GM19193 (cell line): ENCODE results near the gene HOXA9.

Experiments used
- POLR2A ChIP-seq: IDR thresholded peaks from 4 replicates; pipeline ENCODE4 v1.6.1; 2011; ENCODE audit not compliant: insufficient read depth, insufficient read length; ENCODE audit errors: extremely low read depth

HOXA9 gene

GRCh38 chr7:27151931-27152815 lies 13.2 kb downstream of the HOXA9 start, which contains the start of gene HOXA3:
Gene HOXA3, minus strand, starts transcription at chr7:27152583. Its CDS starts 41,943 bp downstream, at chr7:27110640.
- TF ChIP-seq POLR2A, result no peak

DNA sequence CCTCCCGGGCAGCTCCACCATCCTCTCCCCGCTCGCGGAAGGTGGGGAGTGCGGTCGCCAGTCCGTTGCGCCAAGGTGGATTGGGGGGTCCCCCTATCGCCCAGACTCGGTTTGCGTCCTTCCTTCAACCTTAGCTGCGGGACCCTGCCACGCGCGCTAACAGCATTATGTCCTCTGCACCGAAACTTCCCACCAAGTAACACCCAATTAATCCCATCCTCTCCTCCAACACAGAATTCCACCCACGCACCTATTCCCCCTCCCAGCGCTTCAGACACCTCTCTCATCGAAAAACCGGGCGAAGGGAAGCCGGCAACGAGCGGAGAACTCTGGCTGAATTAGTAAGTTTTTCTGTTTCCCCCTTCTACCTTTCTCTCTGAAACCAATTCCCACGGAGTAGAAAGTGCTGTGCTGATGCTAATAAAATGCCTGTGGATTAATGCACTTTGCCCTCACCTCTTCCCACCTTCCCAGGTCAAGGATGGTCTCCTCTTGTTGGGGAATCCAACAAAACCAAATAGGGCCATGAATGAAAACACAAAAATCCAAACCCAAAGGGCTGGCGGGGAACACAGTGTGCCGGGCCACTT lies 13.9 kb downstream of the HOXA9 start:
- TF ChIP-seq POLR2A, result no peak

DNA sequence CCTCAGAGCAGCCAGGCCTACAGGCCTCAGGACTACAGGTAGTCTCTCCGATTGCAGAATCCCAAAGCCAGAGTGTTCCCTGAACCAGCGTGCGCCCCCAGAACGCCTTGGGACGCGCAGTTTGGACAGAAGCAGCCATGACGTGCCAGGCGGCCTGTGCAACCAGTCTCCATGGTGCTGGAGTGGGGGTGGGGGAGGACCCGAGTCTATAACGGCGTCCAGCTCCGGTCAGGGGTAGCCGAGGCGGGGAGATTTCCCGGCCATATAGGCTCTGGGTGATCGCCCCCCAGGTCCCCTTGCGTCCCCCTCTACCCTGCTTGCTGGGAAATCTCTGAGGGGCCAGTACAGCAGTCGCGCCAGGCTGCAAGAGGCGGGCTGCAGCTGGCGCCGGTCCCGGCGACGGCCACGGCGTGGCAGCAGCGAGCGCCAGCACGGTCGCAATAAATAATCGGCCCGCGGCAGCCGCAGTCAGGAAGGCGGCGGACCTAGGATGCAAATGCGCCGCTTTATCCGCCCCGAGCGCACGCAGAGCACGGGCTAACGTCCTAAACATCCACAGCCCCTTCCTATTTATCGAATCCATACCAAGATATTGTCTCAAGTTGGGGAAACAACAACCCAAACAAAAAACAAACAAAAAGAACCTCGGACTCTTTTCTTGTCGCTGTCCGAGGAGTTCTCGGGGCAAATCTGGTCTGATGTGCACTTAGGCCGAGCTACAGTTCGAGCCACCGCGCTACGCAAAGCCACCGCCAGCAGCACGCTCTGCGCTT lies 14.6 kb downstream of the HOXA9 start:
- TF ChIP-seq POLR2A, result no peak

- no peak for TF ChIP-seq POLR2A
Measured at GRCh38 chr7:27149842-27150567, 15.3 kb downstream of the HOXA9 start.

DNA sequence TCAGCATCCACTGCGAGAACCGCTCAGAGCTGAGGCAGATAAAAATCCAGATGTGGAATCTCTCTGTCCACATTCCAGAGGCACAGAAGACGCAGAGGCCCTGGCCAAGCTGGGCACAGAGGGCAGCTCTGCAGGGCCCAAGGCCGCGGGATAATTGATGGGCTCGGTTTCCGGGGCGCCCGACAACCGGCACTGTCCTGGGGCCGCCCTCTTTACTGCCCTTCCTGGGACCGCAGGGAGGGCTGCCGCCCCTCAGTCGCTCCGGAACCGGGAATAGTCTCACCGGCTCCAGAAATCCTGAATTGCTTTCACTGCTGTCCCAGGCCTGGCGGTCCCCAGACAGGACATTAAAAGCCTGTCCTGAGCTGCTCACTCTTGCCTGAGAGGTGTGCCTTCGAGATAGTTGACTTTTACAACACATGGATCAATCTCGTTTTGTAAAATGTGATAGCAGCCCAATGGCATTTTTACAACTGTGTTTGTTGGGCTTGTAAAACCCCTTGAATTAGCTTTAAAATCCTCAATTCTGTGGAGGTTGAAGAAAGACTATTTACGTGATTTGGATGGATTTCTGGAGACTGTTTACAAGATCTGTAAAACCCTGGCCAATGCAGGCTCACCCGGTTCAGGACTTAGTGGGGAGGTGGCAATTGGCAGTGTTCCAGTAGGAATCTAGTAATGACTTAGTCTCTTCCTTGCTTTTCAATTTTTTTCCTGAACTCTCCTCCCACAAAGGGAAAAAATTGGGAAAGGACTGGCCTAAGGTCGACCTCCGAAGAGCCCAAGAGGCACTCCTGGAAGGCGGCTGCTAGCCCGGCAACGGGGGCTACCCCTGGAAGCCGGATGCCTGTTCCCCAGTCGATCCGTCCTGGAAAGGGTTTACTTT lies 16.3 kb downstream of the HOXA9 start:
- no peak for TF ChIP-seq POLR2A

DNA sequence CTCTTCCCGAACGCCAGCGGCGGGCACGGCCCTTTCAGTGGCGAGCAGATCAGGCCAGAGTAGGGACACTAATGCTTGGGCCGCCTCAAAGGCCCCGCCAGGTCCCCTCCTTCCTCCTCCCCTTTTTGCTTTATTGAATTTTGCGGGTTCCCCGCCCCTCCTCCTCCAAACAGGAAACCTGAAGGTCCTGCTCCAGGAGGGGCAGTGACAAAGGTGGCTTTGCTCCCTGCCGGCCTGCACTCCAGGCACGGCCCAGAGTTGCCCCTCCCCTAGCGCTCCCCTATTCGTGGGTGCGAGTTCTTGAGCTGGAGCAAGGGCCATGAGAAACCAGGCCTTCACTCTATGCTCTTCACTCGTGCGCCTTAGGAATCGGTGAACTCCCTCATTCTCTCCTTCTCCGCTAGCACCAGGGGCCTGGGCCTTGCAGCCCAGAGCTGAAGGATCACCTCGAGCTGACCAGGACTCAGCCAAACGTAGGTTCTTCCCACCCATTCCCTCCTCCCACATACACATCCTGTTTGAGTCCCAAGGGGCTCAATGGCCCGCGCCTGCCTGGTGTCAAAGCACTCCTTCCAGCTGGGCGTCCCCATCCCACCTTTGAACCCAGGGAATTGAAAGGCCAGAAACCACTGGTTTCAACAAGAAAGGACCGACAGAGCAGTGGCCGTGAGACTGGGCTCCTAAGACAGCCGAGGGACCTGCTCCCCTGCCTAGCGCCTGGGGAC lies 17.1 kb downstream of the HOXA9 start:
- no peak for TF ChIP-seq POLR2A

DNA sequence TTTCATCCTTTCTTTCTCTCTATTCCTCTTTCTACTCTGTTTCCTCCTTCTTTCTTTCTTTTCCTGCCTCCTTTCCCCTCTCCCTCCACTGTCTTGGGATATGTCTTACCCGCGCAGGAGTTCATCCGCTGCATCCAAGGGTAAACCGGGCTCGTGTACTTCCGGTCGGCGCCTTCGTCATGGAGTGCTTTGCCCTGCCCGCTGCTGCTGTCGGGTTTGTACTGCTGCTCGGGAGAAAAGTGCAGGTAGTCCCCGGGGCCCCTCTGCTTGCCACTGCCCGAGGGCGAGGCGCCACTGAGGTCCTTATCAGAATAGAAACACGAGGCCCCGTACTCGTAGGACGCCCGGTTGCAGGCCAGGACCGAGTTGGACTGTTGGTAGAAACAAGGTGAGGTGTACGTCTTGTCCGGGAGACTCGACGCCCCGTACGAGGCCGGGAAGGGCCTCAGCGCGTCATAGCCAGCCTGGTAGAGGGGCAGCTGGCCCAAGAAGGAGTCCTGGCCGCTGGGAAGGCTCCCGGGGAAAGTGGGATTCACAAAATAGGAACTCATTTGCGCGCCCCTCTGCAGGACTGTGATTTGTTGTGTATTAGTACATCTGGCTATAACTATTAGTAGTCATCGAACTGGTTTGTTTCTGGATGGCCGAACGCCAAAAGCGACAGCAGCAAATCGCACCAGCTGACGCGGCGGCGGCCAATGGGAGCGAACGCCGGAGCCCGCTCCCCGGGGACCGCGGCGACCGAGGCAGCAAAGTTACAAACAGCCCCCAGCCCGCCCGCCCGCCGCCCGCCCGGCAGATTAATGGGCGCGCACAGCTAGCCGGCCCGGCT lies 17.9 kb downstream of the HOXA9 start, which contains the start of gene HOXA6:
TSS of gene HOXA6 (minus strand) at position 576 of the 832 bp plus-strand sequence. CDS start at position 551, 25 bp downstream.
- no peak for TF ChIP-seq POLR2A

DNA sequence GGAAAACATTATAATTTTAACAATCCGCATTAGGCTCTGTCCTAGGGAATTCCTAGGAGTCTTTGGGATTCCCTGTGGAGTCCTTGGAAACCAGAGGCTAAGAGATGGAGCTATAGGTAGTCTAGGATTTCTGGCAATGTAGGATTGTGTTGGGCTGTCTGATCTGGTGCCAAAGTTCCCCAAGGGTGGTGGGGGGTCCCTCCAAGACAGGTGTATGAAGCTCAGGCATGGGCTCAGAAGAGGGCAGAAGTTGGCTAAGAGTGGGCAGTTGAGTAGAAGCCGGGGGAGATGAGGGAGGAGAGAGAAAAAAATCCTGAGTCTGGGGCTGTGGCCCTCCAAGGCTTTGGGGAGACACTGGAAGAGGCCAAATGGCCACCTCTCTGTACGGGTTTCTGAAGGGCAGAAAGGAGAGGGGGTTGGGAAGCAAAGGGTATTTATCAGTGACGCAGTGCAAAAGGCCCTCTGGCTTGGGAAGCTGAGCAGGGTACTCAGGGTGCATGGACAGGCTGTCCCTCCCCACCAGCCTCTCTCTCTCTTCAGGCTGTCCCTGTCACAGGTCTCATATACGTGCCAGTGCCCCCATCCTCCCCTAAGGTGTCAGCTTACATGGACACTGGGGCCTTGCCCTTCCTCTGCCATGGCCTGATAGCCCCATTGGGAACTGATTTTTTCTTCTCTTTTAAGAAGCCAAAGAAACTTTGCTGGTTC lies 18.7 kb downstream of the HOXA9 start:
- TF ChIP-seq POLR2A, result no peak

DNA sequence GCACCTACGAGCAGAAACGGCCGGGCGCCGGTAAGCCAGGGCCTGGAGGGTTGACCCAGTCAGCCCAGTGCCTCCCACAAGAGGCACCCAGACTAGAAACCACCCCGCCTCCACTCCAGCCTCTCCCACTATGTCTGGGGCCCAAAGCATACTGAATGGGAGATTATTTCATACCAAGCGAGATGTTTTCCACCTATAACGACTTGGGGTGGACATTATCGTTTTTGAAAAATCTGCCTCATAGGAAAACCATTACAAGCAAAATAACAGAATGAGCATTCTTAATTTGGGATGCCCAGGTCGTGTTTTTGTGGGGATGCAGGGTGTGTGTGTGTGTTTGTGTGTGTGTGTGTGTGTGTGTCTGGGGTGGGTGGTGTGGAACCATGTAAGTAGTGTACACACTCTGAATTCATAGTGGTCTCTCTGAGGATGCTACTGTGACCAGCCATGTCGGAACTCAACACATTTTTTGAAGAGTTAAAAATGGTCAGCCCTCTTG lies 19.4 kb downstream of the HOXA9 start:
- TF ChIP-seq POLR2A, result no peak

- TF ChIP-seq POLR2A, result no peak
Measured at GRCh38 chr7:27145165-27145913, 20.0 kb downstream of the HOXA9 start.

DNA sequence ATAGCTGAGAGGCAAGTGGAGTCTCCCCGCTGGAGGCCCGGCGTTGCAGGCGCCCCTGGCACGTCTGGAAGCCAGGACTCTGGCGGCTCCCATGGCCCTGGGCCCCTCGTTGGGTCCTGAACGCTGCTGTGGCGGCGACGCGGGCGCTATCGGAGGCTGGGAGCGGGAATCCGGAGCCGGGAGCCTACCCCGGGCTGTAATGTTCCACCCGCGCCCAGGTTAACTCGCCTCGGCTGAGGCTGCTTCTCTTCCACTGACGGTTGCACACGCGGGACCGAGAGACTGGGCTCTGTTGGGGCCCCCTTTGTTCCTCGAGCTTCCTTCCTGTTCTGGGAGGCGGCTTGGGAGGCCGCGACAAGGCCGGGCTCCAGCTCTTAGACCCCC lies 20.6 kb downstream of the HOXA9 start:
- TF ChIP-seq POLR2A, result no peak
